ENCODE data around the gene SORCS2. TPM values are rescaled to one million over a fixed set of nuclear protein-coding genes. Genes with fewer than 3 reads are reported as not detected.

SORCS2 gene
- total RNA-seq, 1 donor from 2014 or later, result 7.1 TPM

DNA sequence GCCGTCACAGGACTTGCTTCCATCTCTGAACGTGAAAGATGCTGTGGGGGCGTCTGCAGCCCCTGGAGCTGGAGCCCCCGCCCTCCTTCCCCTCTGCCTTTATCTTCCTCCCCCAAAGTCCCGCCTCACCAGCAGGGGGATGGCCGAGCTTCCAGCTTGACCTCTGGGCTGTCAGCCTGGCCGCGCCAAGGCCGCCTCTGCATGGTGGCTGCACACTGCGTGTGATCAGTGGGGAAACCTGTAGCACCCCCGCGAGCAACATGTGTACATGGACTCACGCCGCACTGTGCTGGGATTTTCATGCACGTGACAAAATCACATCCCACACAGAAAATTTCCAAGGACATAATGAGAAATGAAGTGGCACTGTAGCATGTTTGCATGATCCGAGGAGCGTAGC is 268.9 kb downstream of the SORCS2 start:
- TF ChIP-seq, protein P1, sequence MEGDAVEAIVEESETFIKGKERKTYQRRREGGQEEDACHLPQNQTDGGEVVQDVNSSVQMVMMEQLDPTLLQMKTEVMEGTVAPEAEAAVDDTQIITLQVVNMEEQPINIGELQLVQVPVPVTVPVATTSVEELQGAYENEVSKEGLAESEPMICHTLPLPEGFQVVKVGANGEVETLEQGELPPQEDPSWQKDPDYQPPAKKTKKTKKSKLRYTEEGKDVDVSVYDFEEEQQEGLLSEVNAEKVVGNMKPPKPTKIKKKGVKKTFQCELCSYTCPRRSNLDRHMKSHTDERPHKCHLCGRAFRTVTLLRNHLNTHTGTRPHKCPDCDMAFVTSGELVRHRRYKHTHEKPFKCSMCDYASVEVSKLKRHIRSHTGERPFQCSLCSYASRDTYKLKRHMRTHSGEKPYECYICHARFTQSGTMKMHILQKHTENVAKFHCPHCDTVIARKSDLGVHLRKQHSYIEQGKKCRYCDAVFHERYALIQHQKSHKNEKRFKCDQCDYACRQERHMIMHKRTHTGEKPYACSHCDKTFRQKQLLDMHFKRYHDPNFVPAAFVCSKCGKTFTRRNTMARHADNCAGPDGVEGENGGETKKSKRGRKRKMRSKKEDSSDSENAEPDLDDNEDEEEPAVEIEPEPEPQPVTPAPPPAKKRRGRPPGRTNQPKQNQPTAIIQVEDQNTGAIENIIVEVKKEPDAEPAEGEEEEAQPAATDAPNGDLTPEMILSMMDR (IDR thresholded peaks at IDR 0.05; ENCODE audit: unreplicated experiment), result no peak
- no peaks in the 10 kb centered on the region for H3K27me3 Mint-ChIP-seq (ENCODE audit: low read depth)
- peaks cover 3% of the 10 kb centered on the region for H3K9me3 Mint-ChIP-seq
- no peak overlapping the region for H3K27ac Mint-ChIP-seq
- H3K4me1 Mint-ChIP-seq, result peaks cover 11% of the 10 kb centered on the region
- H3K36me3 Mint-ChIP-seq, result no peaks in the 10 kb centered on the region
- DNase-seq (ENCODE audit: low spot score in 2 of 2, unreplicated experiment in 2 of 2), result no peak
- H3K4me3 Mint-ChIP-seq, result no peak overlapping the region

DNA sequence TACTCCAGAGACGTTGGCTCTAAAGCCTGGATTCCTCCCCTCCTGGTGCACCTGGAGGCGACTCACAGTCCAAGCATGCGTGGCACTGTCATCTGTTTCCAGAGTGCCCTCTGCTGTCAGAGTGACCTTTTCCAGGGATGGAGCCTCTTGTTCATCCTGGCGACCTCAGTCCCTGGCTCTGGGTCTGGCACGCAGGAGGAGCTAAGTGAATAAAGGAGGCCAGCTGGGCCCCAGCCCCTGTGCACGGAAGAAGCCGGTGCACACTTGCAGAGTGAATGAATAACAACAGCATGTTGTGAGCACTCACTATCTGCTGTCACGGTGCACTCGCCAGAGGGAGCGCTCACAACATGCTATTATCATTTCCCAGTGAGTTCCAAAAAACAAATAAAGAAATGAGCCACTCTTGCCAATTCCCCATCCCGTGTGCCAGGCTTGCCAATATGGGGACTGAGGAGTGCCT is 270.2 kb downstream of the SORCS2 start:
- H3K4me1 Mint-ChIP-seq, result peaks cover 11% of the 10 kb centered on the region

GRCh38 chr4:7463566-7464258 is 271.4 kb downstream of the SORCS2 start:
- Mint-ChIP-seq H3K27me3 (ENCODE audit: low read depth) (no peaks in the 10 kb centered on the region), H3K4me3 (no peak overlapping the region), H3K27ac (no peak overlapping the region), H3K4me1 (peaks cover 11% of the 10 kb centered on the region), H3K9me3 (peaks cover 3% of the 10 kb centered on the region), H3K36me3 (no peaks in the 10 kb centered on the region)
- TF ChIP-seq, protein P1 (IDR thresholded peaks at IDR 0.05; ENCODE audit: unreplicated experiment), result no peak
- DNase-seq (ENCODE audit: low spot score in 2 of 2, unreplicated experiment in 2 of 2), result no peak

More for the DNA sequence above, 270.2 kb downstream of the SORCS2 start:
- TF ChIP-seq, protein P1 (IDR thresholded peaks at IDR 0.05; ENCODE audit: unreplicated experiment), result no peak
- Mint-ChIP-seq H3K36me3 (no peaks in the 10 kb centered on the region), H3K27ac (no peak overlapping the region), H3K9me3 (peaks cover 3% of the 10 kb centered on the region), H3K4me3 (no peak overlapping the region), H3K27me3 (ENCODE audit: low read depth) (no peaks in the 10 kb centered on the region)
- DNase-seq (ENCODE audit: low spot score in 2 of 2, unreplicated experiment in 2 of 2), result no peak

GRCh38 chr4:7464259-7464655 is 271.9 kb downstream of the SORCS2 start:
- peaks cover 3% of the 10 kb centered on the region for H3K9me3 Mint-ChIP-seq
- TF ChIP-seq, protein P1 (IDR thresholded peaks at IDR 0.05; ENCODE audit: unreplicated experiment), result no peak
- peaks cover 3% of the 10 kb centered on the region for H3K27me3 Mint-ChIP-seq (ENCODE audit: low read depth)
- DNase-seq (ENCODE audit: low spot score in 2 of 2, unreplicated experiment in 2 of 2), result no peak
- H3K27ac Mint-ChIP-seq, result no peak overlapping the region
- peaks cover 11% of the 10 kb centered on the region for H3K4me1 Mint-ChIP-seq
- no peak overlapping the region for H3K4me3 Mint-ChIP-seq
- H3K36me3 Mint-ChIP-seq, result no peaks in the 10 kb centered on the region

GRCh38 chr4:7465017-7465416 is 272.7 kb downstream of the SORCS2 start:
- Mint-ChIP-seq H3K9me3 (peaks cover 3% of the 10 kb centered on the region), H3K36me3 (no peaks in the 10 kb centered on the region), H3K27ac (no peak overlapping the region), H3K4me3 (no peak overlapping the region), H3K4me1 (peaks cover 11% of the 10 kb centered on the region), H3K27me3 (ENCODE audit: low read depth) (peaks cover 3% of the 10 kb centered on the region)
- TF ChIP-seq, protein P1 (IDR thresholded peaks at IDR 0.05; ENCODE audit: unreplicated experiment), result no peak
- DNase-seq (ENCODE audit: low spot score in 2 of 2, unreplicated experiment in 2 of 2), result no peak

All from mesothelial cell of epicardium (in vitro differentiated cells).